ENCODE data around the gene CDYL.

CDYL gene

GRCh38 chr6:4812068-4812467 is 35.9 kb downstream of the CDYL start:
- TF ChIP-seq CTCF (IDR thresholded peaks at IDR 0.05; ENCODE audit: low read depth, low read length) (no peak), EZH2phosphoT487 (IDR thresholded peaks at IDR 0.05; ENCODE audit: low read depth) (no peak)
- H4K20me1 ChIP-seq (ENCODE audit: insufficient read depth, low read length) = peaks cover 89% of the 10 kb centered on the region
- H3K79me2 ChIP-seq (ENCODE audit: low read length) = peaks cover 95% of the 10 kb centered on the region
- H3K27me3 ChIP-seq (ENCODE audit: low read depth, low read length) = no peaks in the 10 kb centered on the region
- H3K4me1 ChIP-seq (ENCODE audit: low read length) = peaks cover 13% of the 10 kb centered on the region
- H3K36me3 ChIP-seq (replicated peaks; ENCODE audit: low read depth, low read length) = no peaks in the 10 kb centered on the region
- H3K9ac ChIP-seq (ENCODE audit: low read length) = no peak overlapping the region
- no peak overlapping the region for H3K4me2 ChIP-seq (ENCODE audit: low read length)
- H3K4me3 ChIP-seq (ENCODE audit: low read length) = no peak overlapping the region
- H3K9me3 ChIP-seq (ENCODE audit: insufficient read depth, low read length) = no peaks in the 10 kb centered on the region
- H3K27ac ChIP-seq (ENCODE audit: low read length) = no peak overlapping the region
- H2AFZ ChIP-seq (ENCODE audit: low read depth, low read length) = no peak overlapping the region

- H3K4me1 ChIP-seq (ENCODE audit: low read length) = peaks cover 13% of the 10 kb centered on the region
- peaks cover 95% of the 10 kb centered on the region for H3K79me2 ChIP-seq (ENCODE audit: low read length)
- no peaks in the 10 kb centered on the region for H3K9me3 ChIP-seq (ENCODE audit: insufficient read depth, low read length)
- H3K27ac ChIP-seq (ENCODE audit: low read length) = no peak overlapping the region
- no peak overlapping the region for H3K4me3 ChIP-seq (ENCODE audit: low read length)
- H4K20me1 ChIP-seq (ENCODE audit: insufficient read depth, low read length) = peaks cover 91% of the 10 kb centered on the region
- H3K9ac ChIP-seq (ENCODE audit: low read length) = no peak overlapping the region
- H3K36me3 ChIP-seq (replicated peaks; ENCODE audit: low read depth, low read length) = no peaks in the 10 kb centered on the region
- no peak for TF ChIP-seq CTCF (IDR thresholded peaks at IDR 0.05; ENCODE audit: low read depth, low read length)
- no peak for TF ChIP-seq EZH2phosphoT487 (IDR thresholded peaks at IDR 0.05; ENCODE audit: low read depth)
- H3K4me2 ChIP-seq (ENCODE audit: low read length) = no peak overlapping the region
- no peak overlapping the region for H2AFZ ChIP-seq (ENCODE audit: low read depth, low read length)
- no peaks in the 10 kb centered on the region for H3K27me3 ChIP-seq (ENCODE audit: low read depth, low read length)
These were observed 36.9 kb downstream of the CDYL start for GRCh38 chr6:4813055-4813454.

GRCh38 chr6:4814212-4814611 is 38.0 kb downstream of the CDYL start:
- Histone ChIP-seq H3K27me3 (ENCODE audit: low read depth, low read length) (no peaks in the 10 kb centered on the region), H3K36me3 (replicated peaks; ENCODE audit: low read depth, low read length) (no peaks in the 10 kb centered on the region), H3K27ac (ENCODE audit: low read length) (no peak overlapping the region), H3K79me2 (ENCODE audit: low read length) (peaks cover 94% of the 10 kb centered on the region), H3K4me3 (ENCODE audit: low read length) (no peak overlapping the region), H3K9me3 (ENCODE audit: insufficient read depth, low read length) (no peaks in the 10 kb centered on the region), H3K4me2 (ENCODE audit: low read length) (peak overlapping the region; percentile 12; the same call in 1 of the 2 replicates), H3K4me1 (ENCODE audit: low read length) (peaks cover 13% of the 10 kb centered on the region), H3K9ac (ENCODE audit: low read length) (no peak overlapping the region), H4K20me1 (ENCODE audit: insufficient read depth, low read length) (peaks cover 88% of the 10 kb centered on the region), H2AFZ (ENCODE audit: low read depth, low read length) (no peak overlapping the region)
- TF ChIP-seq CTCF (IDR thresholded peaks at IDR 0.05; ENCODE audit: low read depth, low read length) (no peak), EZH2phosphoT487 (IDR thresholded peaks at IDR 0.05; ENCODE audit: low read depth) (no peak)

- Histone ChIP-seq H3K27ac (ENCODE audit: low read length) (no peak overlapping the region), H3K79me2 (ENCODE audit: low read length) (peaks cover 99% of the 10 kb centered on the region), H3K4me1 (ENCODE audit: low read length) (peaks cover 13% of the 10 kb centered on the region), H3K4me3 (ENCODE audit: low read length) (no peak overlapping the region), H4K20me1 (ENCODE audit: insufficient read depth, low read length) (peaks cover 94% of the 10 kb centered on the region), H3K27me3 (ENCODE audit: low read depth, low read length) (no peaks in the 10 kb centered on the region), H3K36me3 (replicated peaks; ENCODE audit: low read depth, low read length) (no peaks in the 10 kb centered on the region), H3K9me3 (ENCODE audit: insufficient read depth, low read length) (no peaks in the 10 kb centered on the region), H2AFZ (ENCODE audit: low read depth, low read length) (no peak overlapping the region), H3K4me2 (ENCODE audit: low read length) (no peak overlapping the region), H3K9ac (ENCODE audit: low read length) (no peak overlapping the region)
- TF ChIP-seq CTCF (IDR thresholded peaks at IDR 0.05; ENCODE audit: low read depth, low read length) = no peak
- no peak for TF ChIP-seq EZH2phosphoT487 (IDR thresholded peaks at IDR 0.05; ENCODE audit: low read depth)
These were observed 38.8 kb downstream of the CDYL start for GRCh38 chr6:4814987-4815386.

Data from OCI-LY3 (cell line).